ENCODE measurements around the gene PRMT2. TPM values are rescaled to one million over a fixed set of nuclear protein-coding genes. Genes with fewer than 3 reads are reported as not detected.
"Not testable (repeated sequence)": the region's sequence is repeated elsewhere in the genome, so short reads cannot be mapped to it uniquely, and the experiment has no call there.

PRMT2 gene
- total and polyA plus RNA-seq, 8 donors = 91.7 to 153 (median 141) TPM

DNA sequence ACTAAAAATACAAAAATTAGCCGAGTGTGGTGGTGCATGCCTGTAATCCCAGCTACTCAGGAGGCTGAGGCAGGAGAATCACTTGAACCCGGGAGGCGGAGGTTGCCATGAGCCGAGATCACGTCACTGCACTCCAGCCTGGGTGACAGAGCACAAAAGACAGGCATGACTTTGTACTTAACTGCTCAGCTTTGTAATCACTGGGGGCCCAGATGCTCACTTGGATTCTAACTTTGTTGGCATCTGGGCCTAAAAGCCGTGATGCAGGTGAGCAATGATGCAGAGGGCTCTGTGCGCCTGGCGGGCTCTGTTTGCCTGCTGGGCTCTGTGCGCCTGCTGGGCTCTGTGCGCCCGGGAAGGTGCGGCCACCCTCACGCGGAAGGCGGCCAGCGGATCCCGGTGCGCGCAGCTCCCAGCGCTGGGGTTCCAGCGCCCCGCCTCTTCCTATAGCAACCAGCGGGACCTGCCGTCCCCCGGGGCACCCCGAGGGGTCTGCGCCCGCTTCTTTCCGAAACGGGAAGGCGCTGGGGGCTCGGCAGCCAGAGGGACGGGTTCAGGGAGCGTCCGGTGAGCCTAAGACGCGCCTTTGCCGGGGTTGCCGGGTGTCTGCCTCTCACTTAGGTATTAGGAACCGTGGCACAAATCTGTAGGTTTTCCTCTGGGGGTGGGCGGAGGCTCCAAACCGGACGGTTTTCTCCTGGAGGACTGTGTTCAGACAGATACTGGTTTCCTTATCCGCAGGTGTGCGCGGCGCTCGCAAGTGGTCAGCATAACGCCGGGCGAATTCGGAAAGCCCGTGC is 31.7 kb downstream of the PRMT2 start:
- peak; percentile 62 for ATAC-seq
- TF ChIP-seq, protein P1, sequence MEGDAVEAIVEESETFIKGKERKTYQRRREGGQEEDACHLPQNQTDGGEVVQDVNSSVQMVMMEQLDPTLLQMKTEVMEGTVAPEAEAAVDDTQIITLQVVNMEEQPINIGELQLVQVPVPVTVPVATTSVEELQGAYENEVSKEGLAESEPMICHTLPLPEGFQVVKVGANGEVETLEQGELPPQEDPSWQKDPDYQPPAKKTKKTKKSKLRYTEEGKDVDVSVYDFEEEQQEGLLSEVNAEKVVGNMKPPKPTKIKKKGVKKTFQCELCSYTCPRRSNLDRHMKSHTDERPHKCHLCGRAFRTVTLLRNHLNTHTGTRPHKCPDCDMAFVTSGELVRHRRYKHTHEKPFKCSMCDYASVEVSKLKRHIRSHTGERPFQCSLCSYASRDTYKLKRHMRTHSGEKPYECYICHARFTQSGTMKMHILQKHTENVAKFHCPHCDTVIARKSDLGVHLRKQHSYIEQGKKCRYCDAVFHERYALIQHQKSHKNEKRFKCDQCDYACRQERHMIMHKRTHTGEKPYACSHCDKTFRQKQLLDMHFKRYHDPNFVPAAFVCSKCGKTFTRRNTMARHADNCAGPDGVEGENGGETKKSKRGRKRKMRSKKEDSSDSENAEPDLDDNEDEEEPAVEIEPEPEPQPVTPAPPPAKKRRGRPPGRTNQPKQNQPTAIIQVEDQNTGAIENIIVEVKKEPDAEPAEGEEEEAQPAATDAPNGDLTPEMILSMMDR (IDR thresholded peaks at IDR 0.05) = no peak

DNA sequence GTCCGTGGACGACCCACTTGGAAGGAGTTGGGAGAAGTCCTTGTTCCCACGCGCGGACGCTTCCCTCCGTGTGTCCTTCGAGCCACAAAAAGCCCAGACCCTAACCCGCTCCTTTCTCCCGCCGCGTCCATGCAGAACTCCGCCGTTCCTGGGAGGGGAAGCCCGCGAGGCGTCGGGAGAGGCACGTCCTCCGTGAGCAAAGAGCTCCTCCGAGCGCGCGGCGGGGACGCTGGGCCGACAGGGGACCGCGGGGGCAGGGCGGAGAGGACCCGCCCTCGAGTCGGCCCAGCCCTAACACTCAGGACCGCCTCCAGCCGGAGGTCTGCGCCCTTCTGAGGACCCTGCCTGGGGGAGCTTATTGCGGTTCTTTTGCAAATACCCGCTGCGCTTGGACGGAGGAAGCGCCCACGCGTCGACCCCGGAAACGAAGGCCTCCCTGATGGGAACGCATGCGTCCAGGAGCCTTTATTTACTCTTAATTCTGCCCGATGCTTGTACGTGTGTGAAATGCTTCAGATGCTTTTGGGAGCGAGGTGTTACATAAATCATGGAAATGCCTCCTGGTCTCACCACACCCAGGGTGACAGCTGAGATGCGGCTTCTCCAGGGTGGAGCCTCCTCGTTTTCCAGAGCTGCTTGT is 32.4 kb downstream of the PRMT2 start:
- H3K36me3 ChIP-seq = peaks cover 0 to 29% of the 10 kb centered on the region in 2 donors
- no peaks in the 10 kb centered on the region for H3K9me3 ChIP-seq
- peaks cover 0 to 18% of the 10 kb centered on the region in 2 donors for H3K4me1 ChIP-seq
- H3K27me3 ChIP-seq = peaks cover 9 to 43% of the 10 kb centered on the region in 2 donors
- intact Hi-C loops (cut with DNase I) = no loop called here
- peak overlapping the region; percentile 31 to 41 for H3K4me3 ChIP-seq
- H3K27ac ChIP-seq = no peak overlapping the region
- TF ChIP-seq, protein P1 (IDR thresholded peaks at IDR 0.05) = no peak
- ATAC-seq = peak; percentile 78
- peak in 2 of 4 donors; percentile 16 to 81 for DNase-seq

More for the DNA sequence above, 31.7 kb downstream of the PRMT2 start:
- H3K4me3 ChIP-seq = peak overlapping the region; percentile 31 to 41
- peaks cover 0 to 36% of the 10 kb centered on the region in 2 donors for H3K36me3 ChIP-seq
- H3K9me3 ChIP-seq = no peaks in the 10 kb centered on the region
- DNase-seq = peak in 1 of 4 donors; percentile 7
- H3K27me3 ChIP-seq = peaks cover 9 to 43% of the 10 kb centered on the region in 2 donors
- H3K4me1 ChIP-seq = peaks cover 0 to 18% of the 10 kb centered on the region in 2 donors
- intact Hi-C loops (cut with DNase I) = no loop called here
- H3K27ac ChIP-seq = no peak overlapping the region

DNA sequence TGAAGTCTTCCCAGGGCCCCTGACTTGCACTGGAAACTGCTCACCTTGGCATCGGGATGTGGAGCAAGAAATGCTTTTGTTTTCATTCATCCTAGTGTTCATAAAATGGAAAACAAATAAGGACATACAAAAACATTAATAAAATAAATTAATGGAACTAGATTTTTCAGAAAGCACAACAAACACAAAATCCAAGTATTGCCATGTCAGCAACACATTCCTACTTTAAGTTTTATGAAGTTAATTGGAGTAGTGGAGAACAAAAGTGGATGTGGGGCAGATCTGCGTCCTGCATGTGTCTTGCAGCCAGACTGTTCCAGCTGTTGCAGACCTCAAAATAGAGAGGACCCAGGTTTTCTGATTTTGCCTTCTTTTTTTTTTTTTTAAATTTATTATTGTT is 32.9 kb downstream of the PRMT2 start:
- TF ChIP-seq, protein P1 (IDR thresholded peaks at IDR 0.05) = no peak
- DNase-seq (no peak), ATAC-seq (no peak)
- Histone ChIP-seq H3K4me3 (peak overlapping the region in 1 of 2 donors; percentile 41), H3K9me3 (no peaks in the 10 kb centered on the region), H3K36me3 (peaks cover 0 to 24% of the 10 kb centered on the region in 2 donors), H3K27me3 (peaks cover 9 to 43% of the 10 kb centered on the region in 2 donors), H3K27ac (no peak overlapping the region), H3K4me1 (peaks cover 0 to 18% of the 10 kb centered on the region in 2 donors)
- intact Hi-C loops (cut with DNase I) = no loop called here

DNA sequence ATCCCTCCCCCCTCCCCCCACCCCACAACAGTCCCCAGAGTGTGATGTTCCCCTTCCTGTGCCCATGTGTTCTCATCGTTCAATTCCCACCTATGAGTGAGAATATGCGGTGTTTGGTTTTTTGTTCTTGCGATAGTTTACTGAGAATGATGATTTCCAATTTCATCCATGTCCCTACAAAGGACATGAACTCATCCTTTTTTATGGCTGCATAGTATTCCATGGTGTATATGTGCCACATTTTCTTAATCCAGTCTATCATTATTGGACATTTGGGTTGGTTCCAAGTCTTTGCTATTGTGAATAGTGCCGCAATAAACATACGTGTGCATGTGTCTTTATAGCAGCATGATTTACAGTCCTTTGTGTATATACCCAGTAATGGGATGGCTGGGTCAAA is 33.4 kb downstream of the PRMT2 start:
- H3K4me3 ChIP-seq; ATAC-seq; intact Hi-C loops (cut with DNase I); H3K27ac ChIP-seq; DNase-seq; H3K9me3 ChIP-seq: not testable (repeated sequence)
- Histone ChIP-seq H3K4me1 (peaks cover 0 to 18% of the 10 kb centered on the region in 2 donors), H3K27me3 (peaks cover 9 to 43% of the 10 kb centered on the region in 2 donors), H3K36me3 (peaks cover 0 to 19% of the 10 kb centered on the region in 2 donors)

DNA sequence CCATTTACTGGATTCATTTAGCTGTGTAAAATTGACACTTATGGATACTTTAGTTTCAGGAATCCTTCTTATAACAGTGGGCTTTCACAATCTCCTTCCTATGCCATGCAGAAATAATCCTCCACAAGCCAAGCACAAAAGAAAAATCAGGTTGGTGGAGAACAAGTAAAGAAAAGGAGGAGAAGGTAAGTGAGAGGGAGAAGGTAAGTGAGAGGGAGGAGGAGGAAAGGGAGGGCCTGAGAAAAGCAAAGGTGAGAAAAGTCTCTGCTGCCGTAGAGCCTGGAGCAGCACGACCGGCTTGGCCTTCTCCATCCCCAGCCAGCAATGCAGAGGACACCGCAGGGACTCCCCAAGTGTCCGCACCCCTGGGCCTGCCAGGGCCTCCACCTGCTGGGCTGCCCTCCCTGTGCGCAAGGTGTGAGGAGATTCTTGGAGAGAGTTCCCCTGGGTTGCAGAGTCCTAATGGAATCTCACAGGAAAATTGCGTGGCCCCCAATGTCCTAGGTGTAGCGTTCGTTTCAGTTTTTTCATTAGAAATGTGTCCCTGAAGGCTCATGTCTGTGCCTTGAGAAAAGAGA is 39.0 kb downstream of the PRMT2 start:
- H3K27ac ChIP-seq = no peak overlapping the region
- H3K4me1 ChIP-seq = no peaks in the 10 kb centered on the region
- no peak overlapping the region for H3K4me3 ChIP-seq
- intact Hi-C loops (cut with DNase I) = no loop called here
- no peak for DNase-seq
- TF ChIP-seq, protein P1 (IDR thresholded peaks at IDR 0.05) = no peak
- no peak for ATAC-seq
- H3K27me3 ChIP-seq = peaks cover 0 to 17% of the 10 kb centered on the region in 2 donors
- no peaks in the 10 kb centered on the region for H3K36me3 ChIP-seq
- H3K9me3 ChIP-seq = no peaks in the 10 kb centered on the region

Measured in left lung (tissue), 10 donors.